HG03025 (cell line): ENCODE data around the gene FOXD4L6.
"Not testable (repeated sequence)": the region's sequence is repeated elsewhere in the genome, so short reads cannot be mapped to it uniquely, and the experiment has no call there.

ENCODE experiments used
- ATAC-seq: cut with Tn5 transposase; IDR thresholded peaks from one replicate; pipeline ENCODE4 v1.9.1; 2021; ENCODE audit warnings: mild to moderate bottlenecking, moderate library complexity; ENCODE audit not compliant: unreplicated experiment, low FRiP score

Gene FOXD4L6

DNA sequence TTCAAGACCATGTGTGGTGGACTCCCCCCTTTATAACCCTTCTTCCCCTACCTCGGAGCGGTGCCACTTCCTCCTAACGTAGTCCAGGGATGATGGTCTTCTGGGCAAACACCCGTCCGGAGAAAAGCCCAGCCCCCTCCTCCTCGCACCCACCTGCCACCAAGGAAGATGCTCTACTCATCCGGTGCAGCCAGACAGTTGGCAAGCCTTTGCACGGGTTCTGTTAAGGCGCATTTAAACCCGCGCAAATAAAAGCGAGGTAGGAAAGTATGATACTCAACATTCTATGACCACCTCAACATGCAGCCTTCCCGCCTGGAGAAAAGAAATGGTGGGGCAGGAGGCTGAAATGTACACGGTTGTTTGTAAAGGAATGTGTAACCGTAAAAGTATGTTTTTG is at the start of gene FOXD4L6:
FOXD4L6 (minus strand) TSS at position 101 of the 400 bp plus-strand sequence. CDS start 298 bp downstream, outside the sequence.
- ATAC-seq = not testable (repeated sequence)

DNA sequence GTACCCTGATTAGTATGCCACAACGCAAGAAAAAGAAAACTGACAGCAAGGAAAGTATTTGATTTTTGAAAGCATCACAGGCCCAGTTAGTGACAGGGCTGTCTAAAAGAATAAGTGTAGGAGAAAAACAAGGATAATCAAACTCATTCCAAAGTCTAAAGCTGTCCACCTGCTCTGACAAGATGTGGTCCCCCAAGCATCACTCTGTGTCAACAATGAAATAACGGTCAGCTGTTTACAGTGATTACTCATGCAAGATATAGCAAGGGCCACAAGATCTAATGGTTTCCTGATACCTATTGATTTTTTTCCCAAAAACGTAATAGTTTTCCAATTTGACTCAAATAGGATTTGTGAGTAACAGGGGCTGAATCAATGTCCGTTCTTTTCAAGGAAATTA is 46.5 kb upstream of the FOXD4L6 start:
- ATAC-seq = not testable (repeated sequence)

DNA sequence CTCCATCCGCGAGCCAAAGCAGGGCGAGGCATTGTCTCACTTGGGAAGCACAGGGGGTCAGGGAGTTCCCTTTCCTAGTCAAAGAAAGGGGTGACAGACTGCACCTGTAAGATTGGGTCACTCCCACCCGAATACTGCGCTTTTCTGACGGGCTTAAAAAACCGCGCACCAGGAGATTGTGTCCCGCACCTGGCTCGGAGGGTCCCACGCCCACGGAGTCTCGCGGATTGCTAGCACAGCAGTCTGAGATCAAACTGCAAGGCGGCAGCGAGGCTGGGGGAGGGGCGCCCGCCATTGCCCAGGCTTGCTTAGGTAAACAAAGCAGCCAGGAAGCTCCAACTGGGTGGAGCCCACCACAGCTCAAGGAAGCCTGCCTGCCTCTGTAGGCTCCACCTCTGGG is 21.6 kb upstream of the FOXD4L6 start:
- ATAC-seq = not testable (repeated sequence)

DNA sequence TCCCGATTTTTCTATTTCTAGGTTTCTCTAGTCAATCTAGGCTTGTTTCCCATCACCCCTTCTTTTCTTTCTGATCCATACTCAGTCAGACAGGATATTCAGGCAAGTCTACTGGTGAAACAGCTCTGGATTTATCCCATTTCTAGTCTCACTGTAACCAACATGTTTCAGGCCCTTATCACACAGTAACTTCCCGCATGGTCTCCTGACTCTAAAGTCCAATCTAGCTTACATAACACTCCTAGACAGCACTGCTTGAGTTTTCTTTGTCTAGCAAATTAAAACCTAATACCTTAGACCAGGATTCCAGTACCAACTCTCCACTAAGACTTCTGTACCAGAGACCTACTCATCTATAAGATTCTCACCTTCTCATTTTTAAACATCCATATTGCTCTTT is 13.4 kb upstream of the FOXD4L6 start:
- ATAC-seq = not testable (repeated sequence)

DNA sequence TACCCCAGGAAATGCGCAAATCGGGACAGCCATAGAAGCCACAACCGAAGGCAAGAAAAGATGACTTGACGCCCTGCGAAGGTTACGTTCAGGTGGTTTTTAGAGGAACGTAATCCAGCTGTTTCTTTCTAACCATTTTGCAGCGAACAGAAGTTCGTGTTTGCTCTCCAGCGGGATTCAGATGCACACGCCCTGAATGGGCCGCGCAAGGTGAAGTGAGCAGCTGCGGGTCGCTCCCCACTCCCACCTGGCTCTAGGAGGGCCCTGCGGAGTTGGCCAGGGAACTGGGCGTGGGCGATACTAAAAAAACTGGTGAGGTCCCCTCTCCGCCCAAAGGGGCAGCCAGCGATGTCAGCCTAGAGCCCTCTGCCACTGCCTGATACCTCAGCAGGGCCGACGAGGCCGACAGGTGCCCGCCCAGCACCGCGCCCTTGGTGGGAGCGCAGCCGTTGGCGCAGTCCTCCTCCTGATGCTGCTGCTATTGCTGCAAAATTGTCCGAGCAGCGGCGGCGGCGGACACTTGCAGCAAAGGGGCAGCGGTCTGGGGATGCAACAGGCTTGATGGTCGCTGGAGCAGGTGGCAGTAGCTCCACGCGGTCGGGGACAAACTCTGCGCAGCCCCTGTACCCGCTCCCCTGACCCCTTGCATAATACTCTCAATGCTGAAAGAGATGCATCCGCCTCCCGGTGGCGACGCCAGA is 1.6 kb downstream of the FOXD4L6 start:
- ATAC-seq = not testable (repeated sequence)

DNA sequence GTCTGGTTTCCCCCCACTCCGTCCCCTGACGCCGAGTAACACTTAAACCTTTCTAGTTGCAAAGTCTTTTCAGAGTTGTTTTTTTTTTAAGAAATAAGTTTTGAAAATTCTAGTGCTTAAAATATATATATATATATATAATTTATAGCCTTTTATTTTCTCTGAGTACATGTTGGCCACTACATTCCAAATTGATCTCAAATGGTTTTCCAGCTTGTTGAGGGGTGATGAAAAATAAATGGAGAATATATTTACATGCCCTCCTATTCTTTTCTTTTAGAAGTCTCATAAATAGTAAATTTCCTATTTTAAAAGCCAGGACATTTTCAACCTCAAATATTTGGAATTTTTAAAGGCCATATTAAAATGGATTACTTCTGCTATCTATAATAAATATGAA is 2.5 kb downstream of the FOXD4L6 start:
- not testable (repeated sequence) for ATAC-seq

DNA sequence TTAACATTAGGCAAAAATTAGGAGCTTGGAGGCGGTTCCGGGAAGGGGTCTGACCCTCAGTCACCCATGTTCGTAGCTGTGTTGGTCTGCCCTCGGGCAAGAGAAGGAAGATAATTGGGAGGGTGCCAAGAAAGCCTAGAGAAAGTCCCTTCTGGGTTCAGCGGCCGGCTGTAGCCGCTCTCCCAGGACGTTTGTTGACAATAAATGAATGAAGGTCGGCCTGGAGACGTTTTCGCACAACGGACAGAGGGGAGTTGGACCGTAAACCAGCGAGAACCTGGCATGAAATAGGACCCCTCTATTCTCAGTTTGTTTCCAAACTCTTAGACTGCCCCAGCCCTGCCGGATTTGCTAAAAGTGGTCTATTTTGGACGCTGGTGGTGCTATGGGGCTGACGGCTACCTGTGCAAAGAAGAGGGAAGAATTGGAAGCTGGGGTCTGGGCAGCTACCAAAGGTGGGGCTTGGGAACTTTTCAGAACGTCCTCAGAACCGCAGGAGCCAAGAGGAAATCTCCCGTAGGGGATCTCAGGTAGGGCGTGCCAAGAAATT is 3.3 kb downstream of the FOXD4L6 start:
- not testable (repeated sequence) for ATAC-seq

DNA sequence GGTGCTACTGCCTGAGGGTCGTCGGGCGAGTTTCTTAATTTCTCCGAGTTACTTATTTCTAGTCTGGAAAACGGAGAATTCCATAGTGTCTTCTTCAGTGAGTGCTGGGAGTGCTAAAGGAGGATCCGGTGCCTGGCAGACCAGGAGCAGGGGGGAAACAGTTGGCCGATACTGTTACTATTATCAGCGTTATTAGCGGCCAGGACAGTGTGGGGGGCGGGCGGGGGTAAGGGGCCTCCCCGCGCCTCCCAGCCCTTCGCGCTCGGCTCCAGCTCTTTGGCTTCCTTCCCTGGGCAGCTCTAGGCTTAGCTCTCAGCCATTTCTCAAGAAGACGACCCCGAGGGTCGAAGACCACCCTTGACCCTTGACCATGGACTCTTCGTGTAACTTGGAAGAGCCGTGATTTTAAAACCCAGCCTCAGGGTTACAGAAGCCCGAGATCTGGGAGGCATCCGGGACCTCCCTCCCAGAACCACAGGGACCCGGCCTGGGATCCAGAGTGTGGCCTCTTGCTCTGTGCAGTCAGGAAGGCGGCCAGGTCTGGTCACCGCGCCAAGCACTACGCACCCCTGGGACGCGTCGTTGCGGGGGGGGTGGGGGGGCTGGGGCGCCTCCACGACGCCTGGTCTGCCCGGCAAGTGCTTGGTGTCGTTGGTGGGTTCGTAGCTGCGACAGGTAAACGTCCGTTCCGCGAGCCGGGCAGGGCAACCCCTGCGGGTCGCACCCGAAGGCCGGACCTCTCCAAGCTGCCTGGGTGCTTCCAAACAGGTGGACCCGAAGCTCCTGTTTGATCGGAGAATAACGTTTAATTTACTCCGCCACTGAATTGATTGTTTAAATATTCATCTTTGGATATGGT is 4.0 kb downstream of the FOXD4L6 start:
- ATAC-seq = not testable (repeated sequence)

DNA sequence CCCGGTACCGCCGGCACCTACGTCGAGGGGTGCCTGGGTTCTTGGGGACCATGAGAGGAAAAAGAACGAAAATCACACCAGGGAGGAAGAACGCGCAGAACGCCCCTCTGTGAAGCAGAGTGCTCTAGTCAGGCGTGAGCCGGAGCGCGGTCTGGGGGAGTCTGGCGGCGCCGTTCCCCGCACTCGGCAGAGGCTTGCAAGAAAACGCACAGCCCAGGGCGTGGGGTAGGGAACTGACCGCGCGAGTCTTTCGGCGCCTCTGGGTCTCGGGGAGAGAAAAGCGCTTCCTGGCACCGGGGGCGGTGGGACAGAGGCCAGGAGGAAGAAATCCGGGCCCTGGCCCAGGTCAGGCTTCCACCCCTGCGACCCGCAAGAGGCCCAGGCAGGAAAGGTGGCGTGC is 4.7 kb downstream of the FOXD4L6 start:
- not testable (repeated sequence) for ATAC-seq

DNA sequence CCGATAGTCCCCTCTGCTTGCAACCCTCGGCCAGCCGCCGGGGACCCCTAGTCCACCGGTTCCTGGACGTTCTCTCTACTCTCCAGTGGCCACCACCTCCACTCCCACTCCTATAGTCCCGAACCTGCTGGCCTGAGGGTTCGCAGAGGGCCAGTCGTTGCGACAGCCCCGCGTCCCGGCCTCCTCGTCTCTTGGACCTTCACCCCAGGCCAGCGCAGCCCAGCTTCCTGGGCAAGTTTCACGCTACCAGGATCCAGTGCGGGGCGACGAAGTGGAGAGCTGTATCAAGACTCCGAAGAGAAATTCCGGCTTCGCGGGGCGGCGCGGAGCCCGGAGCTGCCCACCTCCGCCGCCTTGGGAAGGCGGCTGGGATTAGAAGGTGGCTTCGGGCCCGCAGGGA is 5.1 kb downstream of the FOXD4L6 start:
- not testable (repeated sequence) for ATAC-seq

DNA sequence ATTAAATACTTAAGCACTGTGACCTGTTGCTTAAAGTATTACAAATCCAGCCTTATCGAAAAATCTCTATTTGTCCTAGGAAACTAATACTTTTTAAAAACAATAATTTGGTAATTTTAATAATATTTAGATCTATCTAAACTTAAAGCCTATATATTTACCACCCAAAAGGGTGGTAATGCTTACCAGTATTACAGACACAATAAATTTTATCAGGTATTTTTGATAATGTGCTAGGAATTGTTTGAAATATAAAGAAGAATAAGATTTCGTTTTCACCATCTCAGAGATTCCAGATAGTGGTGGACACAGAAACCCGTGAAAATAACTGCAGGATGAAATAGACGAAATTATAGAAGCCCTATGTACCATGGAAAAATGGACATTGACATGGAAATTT is 7.8 kb downstream of the FOXD4L6 start:
- not testable (repeated sequence) for ATAC-seq

DNA sequence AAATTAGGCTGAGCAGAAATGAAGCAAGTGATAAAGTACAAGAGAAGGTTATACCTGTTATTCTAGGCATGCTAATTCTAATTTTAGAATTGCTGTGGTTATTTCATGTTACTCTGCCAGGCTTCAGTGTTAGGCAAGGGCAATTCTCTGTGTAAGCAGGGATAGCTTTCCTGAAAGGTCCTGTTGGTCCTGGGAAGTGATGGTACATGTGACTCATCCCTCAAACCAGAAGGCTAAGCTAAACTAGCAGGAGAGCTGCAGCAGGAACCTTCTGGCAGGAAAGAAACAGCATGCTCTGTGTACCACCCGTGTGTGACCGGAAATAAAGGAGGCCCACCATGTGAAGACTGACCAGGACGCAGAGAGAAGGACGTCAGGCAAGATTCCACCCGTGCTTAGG is 8.8 kb downstream of the FOXD4L6 start:
- ATAC-seq = not testable (repeated sequence)

DNA sequence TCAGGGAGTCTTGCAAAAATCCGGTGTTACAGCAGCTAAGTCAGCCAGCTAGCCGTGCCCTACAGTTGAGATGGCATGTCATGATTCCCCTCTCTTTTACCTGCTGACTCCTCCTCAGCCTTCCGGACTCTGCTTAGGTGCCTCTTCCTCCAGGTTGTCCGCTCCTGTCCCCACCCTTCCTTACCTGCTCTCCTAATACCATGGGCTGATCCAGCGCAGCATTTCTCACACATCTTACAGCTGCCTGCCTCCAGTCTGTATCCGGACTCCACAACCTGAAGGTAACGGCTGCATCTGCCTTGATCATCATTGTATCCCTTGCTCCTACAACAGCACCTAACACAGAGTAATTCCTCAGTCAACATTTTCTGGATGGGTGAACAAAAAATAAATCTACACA is 9.2 kb downstream of the FOXD4L6 start:
- not testable (repeated sequence) for ATAC-seq

DNA sequence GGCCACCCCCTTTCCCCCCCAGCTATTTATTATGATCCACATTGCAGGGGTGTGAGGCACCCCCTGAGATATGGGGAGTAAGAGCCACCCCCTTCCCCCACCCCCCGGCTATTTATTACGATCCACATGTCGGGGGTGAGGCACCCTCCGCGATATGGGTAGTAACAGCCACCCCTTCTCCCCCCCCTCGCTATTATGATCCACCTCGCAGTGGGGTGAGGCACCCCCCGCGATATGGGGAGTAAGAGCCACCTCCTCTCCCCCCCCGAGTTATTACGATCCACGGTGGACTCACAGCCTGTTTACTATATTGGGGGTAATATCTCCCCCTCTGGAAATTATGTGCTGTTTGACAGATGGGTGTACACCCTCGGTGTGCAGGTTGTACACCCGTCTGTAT is 15.1 kb downstream of the FOXD4L6 start:
- ATAC-seq = not testable (repeated sequence)

DNA sequence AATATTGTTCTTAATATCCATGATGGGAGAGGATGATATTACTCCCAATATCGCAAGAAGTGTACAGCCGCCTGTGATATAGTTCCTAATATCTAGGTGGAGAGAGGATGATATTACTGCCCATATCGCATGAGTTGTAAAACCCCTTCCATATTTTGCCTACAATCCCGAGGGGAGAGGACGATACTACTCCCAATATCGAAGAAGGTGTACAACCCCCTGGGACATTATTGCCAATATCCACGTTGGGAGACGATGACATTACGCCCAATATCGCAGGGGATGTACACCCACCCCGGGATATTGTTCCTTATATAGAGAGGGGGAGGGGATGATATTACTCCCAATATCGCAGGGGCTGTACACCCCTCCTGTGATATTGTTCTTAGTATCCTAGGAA is 17.1 kb downstream of the FOXD4L6 start:
- ATAC-seq = not testable (repeated sequence)

DNA sequence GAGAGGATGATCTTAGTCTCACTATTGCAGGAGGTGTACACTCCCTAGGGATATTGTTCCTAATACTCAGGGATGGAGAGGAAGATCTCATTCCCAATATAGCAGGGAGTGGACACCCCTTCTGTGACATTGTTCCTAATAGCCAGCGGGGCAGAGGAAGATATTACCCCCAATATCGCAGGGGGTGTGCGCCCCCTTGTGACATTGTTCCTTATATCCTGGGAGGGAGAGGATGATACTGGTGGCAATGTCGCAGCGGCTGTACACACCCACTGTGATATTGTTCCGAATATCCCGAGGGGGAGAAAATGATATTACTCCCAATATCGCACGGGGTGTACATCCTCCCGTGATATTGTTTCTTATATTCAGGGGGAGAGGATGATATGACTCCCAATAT is 17.6 kb downstream of the FOXD4L6 start:
- ATAC-seq = not testable (repeated sequence)

DNA sequence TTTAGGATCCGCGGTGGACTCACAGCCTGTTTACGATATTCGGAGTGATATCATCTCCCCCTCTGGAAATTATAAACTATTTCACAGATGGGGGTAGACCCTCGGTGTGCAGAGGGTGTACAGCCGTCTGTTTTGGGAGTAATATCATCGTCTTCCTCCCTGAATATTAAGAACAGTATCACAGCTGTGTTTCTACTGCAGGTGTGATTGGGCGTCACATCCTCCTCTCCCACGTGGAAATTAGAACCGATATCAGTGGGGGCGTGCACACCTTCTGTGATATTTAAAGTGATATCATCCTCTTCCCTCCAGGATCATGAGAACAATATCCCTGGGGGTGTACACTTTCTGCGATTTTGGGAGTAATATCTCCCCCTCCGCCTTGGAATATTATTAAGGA is 19.2 kb downstream of the FOXD4L6 start:
- ATAC-seq = not testable (repeated sequence)

DNA sequence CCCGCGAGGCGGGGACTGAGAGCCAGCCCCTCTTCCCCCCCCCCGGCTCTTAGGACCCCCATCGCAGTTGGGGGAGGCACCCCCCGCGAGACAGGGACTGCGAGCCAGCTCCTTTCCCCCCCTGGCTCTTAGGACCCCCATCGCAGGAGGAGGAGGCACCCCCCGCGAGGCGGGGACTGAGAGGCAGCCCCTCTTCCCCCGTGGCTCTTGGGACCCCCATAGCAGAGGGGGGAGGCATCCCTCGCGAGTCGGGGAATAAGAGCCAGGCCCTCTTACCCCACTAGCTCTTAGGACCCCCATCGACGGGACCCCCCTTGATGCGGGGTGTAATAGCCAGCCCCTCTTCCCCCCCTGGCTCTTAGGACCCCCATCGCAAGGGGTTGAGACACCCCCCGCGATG is 19.7 kb downstream of the FOXD4L6 start:
- not testable (repeated sequence) for ATAC-seq

DNA sequence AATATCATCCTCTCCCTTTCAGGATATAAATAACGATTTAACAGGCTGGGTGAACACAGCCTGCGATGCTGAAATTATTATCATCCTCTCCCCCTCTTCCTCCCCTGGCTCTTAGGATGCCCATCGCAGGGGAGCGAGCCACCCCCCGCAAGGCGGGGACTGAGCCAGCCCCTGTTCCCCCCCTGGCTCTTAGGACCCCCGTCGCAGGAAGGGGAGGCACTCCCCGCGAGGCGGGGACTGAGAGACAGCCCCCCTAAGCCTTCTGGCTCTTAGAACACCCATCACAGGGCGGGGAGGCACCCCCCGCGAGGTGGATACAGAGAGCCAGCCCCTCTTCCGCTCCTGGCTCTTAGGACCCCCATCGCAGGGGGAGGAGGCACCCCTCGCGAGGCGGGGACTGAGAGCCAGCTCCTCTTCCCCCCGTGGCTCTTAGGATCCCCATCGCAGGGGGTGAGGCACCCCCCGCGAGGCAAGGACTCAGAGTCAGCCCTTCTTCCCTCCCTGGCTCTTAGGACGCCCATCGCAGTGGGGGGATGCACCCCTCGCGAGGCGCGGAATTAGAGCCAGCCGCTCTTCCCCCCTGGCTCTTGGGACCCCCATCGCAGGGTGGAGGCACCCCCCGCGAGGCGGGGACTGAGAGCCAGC is 21.9 kb downstream of the FOXD4L6 start:
- ATAC-seq = not testable (repeated sequence)

DNA sequence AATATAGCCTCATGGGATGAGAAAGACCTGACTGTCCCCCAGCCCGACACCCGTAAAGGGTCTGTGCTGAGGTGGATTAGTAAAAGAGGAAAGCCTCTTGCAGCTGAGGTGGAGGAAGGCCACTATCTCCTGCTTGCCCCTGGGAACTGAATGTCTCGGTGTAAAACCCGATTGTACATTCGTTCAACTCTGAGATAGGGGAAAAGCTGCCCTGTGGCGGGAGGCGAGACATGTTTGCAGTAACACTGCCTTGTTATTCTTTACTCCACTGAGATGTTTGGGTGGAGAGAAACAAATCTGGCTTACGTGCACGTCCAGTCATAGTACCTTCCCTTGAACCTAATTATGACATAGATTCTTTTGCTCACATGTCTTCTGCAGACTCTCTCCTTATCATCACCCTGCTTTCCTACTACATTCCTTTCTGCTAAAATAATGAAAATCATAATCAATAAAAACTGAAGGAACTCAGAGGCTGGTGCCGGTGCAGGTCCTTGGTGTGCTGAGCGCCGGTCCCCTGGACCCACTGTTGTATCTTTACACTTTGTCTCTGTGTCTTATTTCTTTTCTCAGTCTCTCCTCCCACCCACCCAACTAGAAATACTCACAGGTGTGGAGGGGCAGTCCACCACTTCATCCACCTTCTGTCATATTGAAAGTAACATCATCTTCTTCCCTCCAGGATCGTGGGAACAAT is 22.8 kb downstream of the FOXD4L6 start:
- ATAC-seq = not testable (repeated sequence)
